ENCODE data around the gene HP. TPM values are rescaled to one million over a fixed set of nuclear protein-coding genes. Genes with fewer than 3 reads are reported as not detected.

The HP gene
- total and polyA plus RNA-seq, 2 of the 13 experiments (the other 11 are each of a cell fraction or from before 2014, with no cell fraction given) = 387 to 524 TPM

GRCh38 chr16:72072514-72073342 lies 18.4 kb downstream of the HP start (continued):
- TF ChIP-seq ZNF263 (CRISPR knock-in tag; IDR thresholded peaks at IDR 0.05) (no peak), FLYWCH1 (CRISPR knock-in tag; IDR thresholded peaks at IDR 0.05) (no peak), ZNF672 (CRISPR knock-in tag; IDR thresholded peaks at IDR 0.05) (no peak), CAMTA2 (CRISPR knock-in tag; IDR thresholded peaks at IDR 0.05; ENCODE audit: borderline replicate concordance) (no peak), FOXO1 (CRISPR knock-in tag; IDR thresholded peaks at IDR 0.05) (peak; percentile 96), AHR (CRISPR knock-in tag; IDR thresholded peaks at IDR 0.05) (no peak), ZNF782 (CRISPR knock-in tag; IDR thresholded peaks at IDR 0.05; ENCODE audit: borderline replicate concordance) (no peak), HINFP (CRISPR knock-in tag; IDR thresholded peaks at IDR 0.05; ENCODE audit: low read depth) (no peak), POLR2G (IDR thresholded peaks at IDR 0.05; ENCODE audit: low read depth, low read length) (peak; percentile 36; the same call in 1 of the 2 replicates), PRPF4 (IDR thresholded peaks at IDR 0.05; ENCODE audit: low read depth, low read length, poor library complexity, severe bottlenecking) (no peak), TAF15 (IDR thresholded peaks at IDR 0.05; ENCODE audit: low read depth, low read length, poor library complexity, severe bottlenecking) (no peak), U2AF1 (optimal IDR thresholded peaks at IDR 0.05; ENCODE audit: low read depth, low read length) (no peak), ZNF326 (CRISPR knock-in tag; IDR thresholded peaks at IDR 0.05; ENCODE audit: borderline replicate concordance) (no peak), ZNF619 (CRISPR knock-in tag; IDR thresholded peaks at IDR 0.05) (no peak)
- TF ChIP-seq, protein P1, sequence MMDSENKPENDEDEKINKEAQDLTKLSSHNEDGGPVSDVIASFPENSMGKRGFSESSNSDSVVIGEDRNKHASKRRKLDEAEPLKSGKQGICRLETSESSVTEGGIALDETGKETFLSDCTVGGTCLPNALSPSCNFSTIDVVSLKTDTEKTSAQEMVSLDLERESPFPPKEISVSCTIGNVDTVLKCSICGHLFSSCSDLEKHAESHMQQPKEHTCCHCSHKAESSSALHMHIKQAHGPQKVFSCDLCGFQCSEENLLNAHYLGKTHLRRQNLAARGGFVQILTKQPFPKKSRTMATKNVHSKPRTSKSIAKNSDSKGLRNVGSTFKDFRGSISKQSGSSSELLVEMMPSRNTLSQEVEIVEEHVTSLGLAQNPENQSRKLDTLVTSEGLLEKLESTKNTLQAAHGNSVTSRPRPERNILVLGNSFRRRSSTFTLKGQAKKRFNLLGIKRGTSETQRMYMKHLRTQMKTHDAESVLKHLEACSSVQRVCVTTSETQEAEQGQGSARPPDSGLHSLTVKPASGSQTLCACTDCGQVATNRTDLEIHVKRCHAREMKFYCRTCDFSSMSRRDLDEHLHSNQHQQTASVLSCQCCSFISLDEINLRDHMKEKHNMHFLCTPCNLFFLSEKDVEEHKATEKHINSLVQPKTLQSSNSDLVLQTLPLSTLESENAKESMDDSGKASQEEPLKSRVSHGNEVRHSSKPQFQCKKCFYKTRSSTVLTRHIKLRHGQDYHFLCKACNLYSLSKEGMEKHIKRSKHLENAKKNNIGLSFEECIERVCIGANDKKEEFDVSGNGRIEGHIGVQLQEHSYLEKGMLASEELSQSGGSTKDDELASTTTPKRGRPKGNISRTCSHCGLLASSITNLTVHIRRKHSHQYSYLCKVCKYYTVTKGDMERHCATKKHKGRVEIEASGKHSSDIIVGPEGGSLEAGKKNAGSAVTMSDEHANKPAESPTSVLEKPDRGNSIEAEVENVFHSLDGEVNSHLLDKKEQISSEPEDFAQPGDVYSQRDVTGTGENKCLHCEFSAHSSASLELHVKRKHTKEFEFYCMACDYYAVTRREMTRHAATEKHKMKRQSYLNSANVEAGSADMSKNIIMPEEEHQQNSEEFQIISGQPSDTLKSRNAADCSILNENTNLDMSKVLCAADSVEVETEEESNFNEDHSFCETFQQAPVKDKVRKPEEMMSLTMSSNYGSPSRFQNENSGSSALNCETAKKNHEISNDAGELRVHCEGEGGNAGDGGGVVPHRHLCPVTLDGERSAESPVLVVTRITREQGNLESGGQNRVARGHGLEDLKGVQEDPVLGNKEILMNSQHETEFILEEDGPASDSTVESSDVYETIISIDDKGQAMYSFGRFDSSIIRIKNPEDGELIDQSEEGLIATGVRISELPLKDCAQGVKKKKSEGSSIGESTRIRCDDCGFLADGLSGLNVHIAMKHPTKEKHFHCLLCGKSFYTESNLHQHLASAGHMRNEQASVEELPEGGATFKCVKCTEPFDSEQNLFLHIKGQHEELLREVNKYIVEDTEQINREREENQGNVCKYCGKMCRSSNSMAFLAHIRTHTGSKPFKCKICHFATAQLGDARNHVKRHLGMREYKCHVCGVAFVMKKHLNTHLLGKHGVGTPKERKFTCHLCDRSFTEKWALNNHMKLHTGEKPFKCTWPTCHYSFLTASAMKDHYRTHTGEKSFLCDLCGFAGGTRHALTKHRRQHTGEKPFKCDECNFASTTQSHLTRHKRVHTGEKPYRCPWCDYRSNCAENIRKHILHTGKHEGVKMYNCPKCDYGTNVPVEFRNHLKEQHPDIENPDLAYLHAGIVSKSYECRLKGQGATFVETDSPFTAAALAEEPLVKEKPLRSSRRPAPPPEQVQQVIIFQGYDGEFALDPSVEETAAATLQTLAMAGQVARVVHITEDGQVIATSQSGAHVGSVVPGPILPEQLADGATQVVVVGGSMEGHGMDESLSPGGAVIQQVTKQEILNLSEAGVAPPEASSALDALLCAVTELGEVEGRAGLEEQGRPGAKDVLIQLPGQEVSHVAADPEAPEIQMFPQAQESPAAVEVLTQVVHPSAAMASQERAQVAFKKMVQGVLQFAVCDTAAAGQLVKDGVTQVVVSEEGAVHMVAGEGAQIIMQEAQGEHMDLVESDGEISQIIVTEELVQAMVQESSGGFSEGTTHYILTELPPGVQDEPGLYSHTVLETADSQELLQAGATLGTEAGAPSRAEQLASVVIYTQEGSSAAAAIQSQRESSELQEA (CRISPR knock-in tag; IDR thresholded peaks at IDR 0.05; ENCODE audit: not compliant biosample characterization) = no peak
- TF ChIP-seq, protein P2, sequence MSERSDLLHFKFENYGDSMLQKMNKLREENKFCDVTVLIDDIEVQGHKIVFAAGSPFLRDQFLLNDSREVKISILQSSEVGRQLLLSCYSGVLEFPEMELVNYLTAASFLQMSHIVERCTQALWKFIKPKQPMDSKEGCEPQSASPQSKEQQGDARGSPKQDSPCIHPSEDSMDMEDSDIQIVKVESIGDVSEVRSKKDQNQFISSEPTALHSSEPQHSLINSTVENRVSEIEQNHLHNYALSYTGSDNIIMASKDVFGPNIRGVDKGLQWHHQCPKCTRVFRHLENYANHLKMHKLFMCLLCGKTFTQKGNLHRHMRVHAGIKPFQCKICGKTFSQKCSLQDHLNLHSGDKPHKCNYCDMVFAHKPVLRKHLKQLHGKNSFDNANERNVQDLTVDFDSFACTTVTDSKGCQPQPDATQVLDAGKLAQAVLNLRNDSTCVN (CRISPR knock-in tag; IDR thresholded peaks at IDR 0.05; ENCODE audit: borderline replicate concordance) = 0 out of 2 replicates have a peak, but pooled peaks have one; percentile 40
- TF ChIP-seq, protein P3, sequence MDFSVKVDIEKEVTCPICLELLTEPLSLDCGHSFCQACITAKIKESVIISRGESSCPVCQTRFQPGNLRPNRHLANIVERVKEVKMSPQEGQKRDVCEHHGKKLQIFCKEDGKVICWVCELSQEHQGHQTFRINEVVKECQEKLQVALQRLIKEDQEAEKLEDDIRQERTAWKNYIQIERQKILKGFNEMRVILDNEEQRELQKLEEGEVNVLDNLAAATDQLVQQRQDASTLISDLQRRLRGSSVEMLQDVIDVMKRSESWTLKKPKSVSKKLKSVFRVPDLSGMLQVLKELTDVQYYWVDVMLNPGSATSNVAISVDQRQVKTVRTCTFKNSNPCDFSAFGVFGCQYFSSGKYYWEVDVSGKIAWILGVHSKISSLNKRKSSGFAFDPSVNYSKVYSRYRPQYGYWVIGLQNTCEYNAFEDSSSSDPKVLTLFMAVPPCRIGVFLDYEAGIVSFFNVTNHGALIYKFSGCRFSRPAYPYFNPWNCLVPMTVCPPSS (IDR thresholded peaks at IDR 0.05) = no peak

All from HepG2 (cell line).